D341Med (cell line): ENCODE results near the gene BMI1.

Experiments
- DNase-seq: peaks from one replicate; pipeline ENCODE4 v3.0.0; 2012; ENCODE audit warnings: low spot score

BMI1 gene

GRCh38 chr10:22319980-22320558, 830 bp upstream of the BMI1 start:
- no peak for DNase-seq

GRCh38 chr10:22321156-22321923, 441 bp downstream of the BMI1 start:
- DNase-seq = peak; percentile 79

- DNase-seq = no peak
Observed at GRCh38 chr10:22321924-22322640, 1.2 kb downstream of the BMI1 start.

- no peak for DNase-seq
Observed at GRCh38 chr10:22322641-22323160, 1.8 kb downstream of the BMI1 start.

GRCh38 chr10:22323538-22324305, 2.8 kb downstream of the BMI1 start:
- no peak for DNase-seq

GRCh38 chr10:22324413-22324812, 3.5 kb downstream of the BMI1 start:
- no peak for DNase-seq

- no peak for DNase-seq
Observed at GRCh38 chr10:22324893-22325271, 4.0 kb downstream of the BMI1 start.

- DNase-seq = peak; percentile 77
Observed at GRCh38 chr10:22325272-22326144, 4.6 kb downstream of the BMI1 start.

- DNase-seq = no peak
Observed at GRCh38 chr10:22326145-22326702, 5.3 kb downstream of the BMI1 start.

- no peak for DNase-seq
Observed at GRCh38 chr10:22329150-22329549, 8.3 kb downstream of the BMI1 start.

GRCh38 chr10:22332116-22332692, 11.3 kb downstream of the BMI1 start:
- no peak for DNase-seq

GRCh38 chr10:22333167-22333974, 12.5 kb downstream of the BMI1 start:
- DNase-seq = no peak

GRCh38 chr10:22333975-22334282, 13.0 kb downstream of the BMI1 start:
- DNase-seq = peak; percentile 19

- DNase-seq = peak; percentile 29
Observed at GRCh38 chr10:22334414-22335172, 13.7 kb downstream of the BMI1 start.

GRCh38 chr10:22335173-22335933, 14.5 kb downstream of the BMI1 start:
- peak; percentile 34 for DNase-seq

GRCh38 chr10:22338185-22338900, 17.4 kb downstream of the BMI1 start:
- DNase-seq = no peak

- DNase-seq = no peak
Observed at GRCh38 chr10:22338931-22339330, 18.0 kb downstream of the BMI1 start.
